Measurements from ENCODE around the gene WDR70.
A peak's percentile ranks its signal among the peaks of the same experiment; 100 is the strongest.
"Not testable (repeated sequence)": the region's sequence is repeated elsewhere in the genome, so short reads cannot be mapped to it uniquely, and the experiment has no call there.

The WDR70 gene

GRCh38 chr5:37641933-37642332 is 262.8 kb downstream of the WDR70 start:
- DNase-seq (ENCODE audit: low read depth) = no peak

GRCh38 chr5:37645707-37646106 is 266.6 kb downstream of the WDR70 start:
- DNase-seq (ENCODE audit: low read depth) = no peak

- DNase-seq (ENCODE audit: low read depth) = not testable (repeated sequence)
These were observed 275.4 kb downstream of the WDR70 start for GRCh38 chr5:37654566-37654965.

GRCh38 chr5:37657046-37657445 is 277.9 kb downstream of the WDR70 start:
- no peak for DNase-seq (ENCODE audit: low read depth)

- no peak for DNase-seq (ENCODE audit: low read depth)
These were observed 279.3 kb downstream of the WDR70 start for GRCh38 chr5:37658440-37658839.

GRCh38 chr5:37660319-37660718 is 281.2 kb downstream of the WDR70 start:
- no peak for DNase-seq (ENCODE audit: low read depth)

GRCh38 chr5:37661227-37661920 is 282.3 kb downstream of the WDR70 start:
- DNase-seq (ENCODE audit: low read depth) = no peak

- DNase-seq (ENCODE audit: low read depth) = no peak
These were observed 282.8 kb downstream of the WDR70 start for GRCh38 chr5:37661951-37662350.

GRCh38 chr5:37662362-37662761 is 283.2 kb downstream of the WDR70 start:
- no peak for DNase-seq (ENCODE audit: low read depth)

- DNase-seq (ENCODE audit: low read depth) = no peak
These were observed 283.8 kb downstream of the WDR70 start for GRCh38 chr5:37662789-37663485.

- no peak for DNase-seq (ENCODE audit: low read depth)
These were observed 284.4 kb downstream of the WDR70 start for GRCh38 chr5:37663538-37663937.

GRCh38 chr5:37664551-37664950 is 285.4 kb downstream of the WDR70 start:
- DNase-seq (ENCODE audit: low read depth) = no peak

GRCh38 chr5:37665272-37665671 is 286.2 kb downstream of the WDR70 start:
- DNase-seq (ENCODE audit: low read depth) = peak; percentile 9

- DNase-seq (ENCODE audit: low read depth) = no peak
These were observed 286.8 kb downstream of the WDR70 start for GRCh38 chr5:37665889-37666288.

- DNase-seq (ENCODE audit: low read depth) = no peak
These were observed 288.3 kb downstream of the WDR70 start for GRCh38 chr5:37667430-37667829.

- DNase-seq (ENCODE audit: low read depth) = no peak
These were observed 288.7 kb downstream of the WDR70 start for GRCh38 chr5:37667846-37668245.

- DNase-seq (ENCODE audit: low read depth) = peak; percentile 87
These were observed 289.5 kb downstream of the WDR70 start for GRCh38 chr5:37668524-37669047.

- not testable (repeated sequence) for DNase-seq (ENCODE audit: low read depth)
These were observed 293.0 kb downstream of the WDR70 start for GRCh38 chr5:37672118-37672588.

- DNase-seq (ENCODE audit: low read depth) = not testable (repeated sequence)
These were observed 295.2 kb downstream of the WDR70 start for GRCh38 chr5:37674361-37674760.

GRCh38 chr5:37679326-37679725 is 300.2 kb downstream of the WDR70 start:
- DNase-seq (ENCODE audit: low read depth) = not testable (repeated sequence)

- not testable (repeated sequence) for DNase-seq (ENCODE audit: low read depth)
These were observed 300.8 kb downstream of the WDR70 start for GRCh38 chr5:37679903-37680302.

GRCh38 chr5:37683072-37683471 is 304.0 kb downstream of the WDR70 start:
- DNase-seq (ENCODE audit: low read depth) = no peak

- DNase-seq (ENCODE audit: low read depth) = no peak
These were observed 306.1 kb downstream of the WDR70 start for GRCh38 chr5:37685211-37685610.

All from GM04504 (cell line).